HS-5 (cell line): Measurements from ENCODE around the gene ADAMTS14.

ENCODE experiments used
- DNase-seq: peaks from one replicate; pipeline ENCODE4 v3.0.0-alpha.2; 2012; ENCODE audit warnings: low read depth

The ADAMTS14 gene

GRCh38 chr10:70732569-70732968 lies 60.3 kb downstream of the ADAMTS14 start:
- DNase-seq, result no peak

GRCh38 chr10:70733051-70733450 lies 60.7 kb downstream of the ADAMTS14 start:
- DNase-seq, result no peak

GRCh38 chr10:70735161-70735560 lies 62.9 kb downstream of the ADAMTS14 start:
- no peak for DNase-seq

- DNase-seq, result no peak
Observed at GRCh38 chr10:70736525-70736924, 64.2 kb downstream of the ADAMTS14 start.

GRCh38 chr10:70737250-70737649 lies 64.9 kb downstream of the ADAMTS14 start:
- no peak for DNase-seq

GRCh38 chr10:70738006-70738760 lies 65.9 kb downstream of the ADAMTS14 start:
- DNase-seq, result no peak

- no peak for DNase-seq
Observed at GRCh38 chr10:70738761-70739121, 66.4 kb downstream of the ADAMTS14 start.

GRCh38 chr10:70740406-70741288 lies 68.3 kb downstream of the ADAMTS14 start:
- DNase-seq, result no peak

- DNase-seq, result no peak
Observed at GRCh38 chr10:70742537-70743429, 70.5 kb downstream of the ADAMTS14 start.

GRCh38 chr10:70743430-70743788 lies 71.1 kb downstream of the ADAMTS14 start:
- no peak for DNase-seq

- DNase-seq, result no peak
Observed at GRCh38 chr10:70743879-70744278, 71.6 kb downstream of the ADAMTS14 start.

- no peak for DNase-seq
Observed at GRCh38 chr10:70744617-70745143, 72.4 kb downstream of the ADAMTS14 start.

- DNase-seq, result no peak
Observed at GRCh38 chr10:70745555-70745954, 73.2 kb downstream of the ADAMTS14 start.

- DNase-seq, result no peak
Observed at GRCh38 chr10:70747192-70747965, 75.1 kb downstream of the ADAMTS14 start.

- no peak for DNase-seq
Observed at GRCh38 chr10:70748305-70748704, 76.0 kb downstream of the ADAMTS14 start.

GRCh38 chr10:70748801-70749573 lies 76.7 kb downstream of the ADAMTS14 start:
- no peak for DNase-seq

GRCh38 chr10:70749756-70750155 lies 77.5 kb downstream of the ADAMTS14 start:
- no peak for DNase-seq

- DNase-seq, result no peak
Observed at GRCh38 chr10:70750156-70750703, 77.9 kb downstream of the ADAMTS14 start.

- no peak for DNase-seq
Observed at GRCh38 chr10:70751356-70751755, 79.0 kb downstream of the ADAMTS14 start.

GRCh38 chr10:70751991-70752390 lies 79.7 kb downstream of the ADAMTS14 start:
- no peak for DNase-seq
